ENCODE measurements around the gene PIEZO2. TPM values are rescaled to one million over a fixed set of nuclear protein-coding genes. Genes with fewer than 3 reads are reported as not detected.

The PIEZO2 gene
- total RNA-seq, 1 donor from 2014 or later: 1.7 TPM

DNA sequence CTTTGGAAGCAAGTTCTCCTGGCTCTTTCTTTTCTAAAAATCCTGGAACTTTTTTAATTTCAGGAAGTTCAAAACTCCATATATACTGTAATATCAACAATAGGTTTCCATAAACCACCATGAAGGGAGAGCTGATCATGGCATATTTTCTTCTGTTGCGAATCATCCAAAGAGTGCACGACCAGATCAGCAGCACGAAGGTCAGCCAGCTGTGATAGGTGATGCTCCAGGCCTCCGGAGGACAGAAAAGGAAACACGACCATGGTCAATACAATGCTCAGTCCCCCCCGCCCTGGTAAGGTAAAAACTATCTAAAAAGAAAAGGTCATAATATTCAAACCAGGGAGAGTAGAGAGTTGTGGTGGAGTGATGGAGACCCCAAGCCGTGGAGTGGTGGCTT lies 354.6 kb downstream of the PIEZO2 start:
- Mint-ChIP-seq H3K9me3 (ENCODE audit: low read depth) (no peaks in the 10 kb centered on the region), H3K4me3 (ENCODE audit: low read depth) (no peak overlapping the region), H3K4me1 (ENCODE audit: low read depth) (peaks cover 9% of the 10 kb centered on the region), H3K27me3 (peaks cover 8% of the 10 kb centered on the region), H3K36me3 (ENCODE audit: insufficient read depth) (no peaks in the 10 kb centered on the region), H3K27ac (no peak overlapping the region)
- TF ChIP-seq, protein P1, sequence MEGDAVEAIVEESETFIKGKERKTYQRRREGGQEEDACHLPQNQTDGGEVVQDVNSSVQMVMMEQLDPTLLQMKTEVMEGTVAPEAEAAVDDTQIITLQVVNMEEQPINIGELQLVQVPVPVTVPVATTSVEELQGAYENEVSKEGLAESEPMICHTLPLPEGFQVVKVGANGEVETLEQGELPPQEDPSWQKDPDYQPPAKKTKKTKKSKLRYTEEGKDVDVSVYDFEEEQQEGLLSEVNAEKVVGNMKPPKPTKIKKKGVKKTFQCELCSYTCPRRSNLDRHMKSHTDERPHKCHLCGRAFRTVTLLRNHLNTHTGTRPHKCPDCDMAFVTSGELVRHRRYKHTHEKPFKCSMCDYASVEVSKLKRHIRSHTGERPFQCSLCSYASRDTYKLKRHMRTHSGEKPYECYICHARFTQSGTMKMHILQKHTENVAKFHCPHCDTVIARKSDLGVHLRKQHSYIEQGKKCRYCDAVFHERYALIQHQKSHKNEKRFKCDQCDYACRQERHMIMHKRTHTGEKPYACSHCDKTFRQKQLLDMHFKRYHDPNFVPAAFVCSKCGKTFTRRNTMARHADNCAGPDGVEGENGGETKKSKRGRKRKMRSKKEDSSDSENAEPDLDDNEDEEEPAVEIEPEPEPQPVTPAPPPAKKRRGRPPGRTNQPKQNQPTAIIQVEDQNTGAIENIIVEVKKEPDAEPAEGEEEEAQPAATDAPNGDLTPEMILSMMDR (IDR thresholded peaks at IDR 0.05; ENCODE audit: unreplicated experiment): no peak
- DNase-seq (ENCODE audit: low spot score, unreplicated experiment): no peak

DNA sequence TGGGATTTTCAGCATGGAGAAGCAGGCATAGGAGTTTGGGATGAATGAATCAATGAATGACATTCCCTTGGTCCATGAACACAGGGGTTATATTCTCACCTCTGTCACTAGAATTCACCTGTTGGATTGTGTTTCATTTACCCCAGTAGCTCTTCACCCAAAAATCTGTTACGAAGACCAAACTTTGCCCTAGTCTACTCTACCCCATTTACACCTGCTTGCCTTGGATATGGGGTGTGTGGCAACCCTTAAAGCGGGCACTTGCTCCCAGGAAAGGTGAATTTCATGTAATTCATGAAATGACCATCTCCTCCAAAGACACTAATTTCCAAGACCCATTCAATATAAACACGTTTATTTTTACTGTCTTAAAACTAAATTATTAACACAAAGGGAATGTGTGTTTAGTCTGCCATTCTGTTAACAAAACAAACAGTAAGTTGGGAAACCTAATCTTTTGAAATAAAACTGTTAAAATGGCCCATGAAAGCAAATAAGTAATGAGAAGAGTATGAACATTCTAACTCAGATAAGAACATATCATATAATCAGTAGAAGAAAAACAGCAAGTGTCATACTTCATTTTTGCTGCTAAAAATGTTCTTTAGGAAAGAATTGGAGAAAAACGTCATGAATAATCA lies 355.5 kb downstream of the PIEZO2 start:
- Mint-ChIP-seq H3K36me3 (ENCODE audit: insufficient read depth) (no peaks in the 10 kb centered on the region), H3K4me3 (ENCODE audit: low read depth) (no peak overlapping the region)

DNA sequence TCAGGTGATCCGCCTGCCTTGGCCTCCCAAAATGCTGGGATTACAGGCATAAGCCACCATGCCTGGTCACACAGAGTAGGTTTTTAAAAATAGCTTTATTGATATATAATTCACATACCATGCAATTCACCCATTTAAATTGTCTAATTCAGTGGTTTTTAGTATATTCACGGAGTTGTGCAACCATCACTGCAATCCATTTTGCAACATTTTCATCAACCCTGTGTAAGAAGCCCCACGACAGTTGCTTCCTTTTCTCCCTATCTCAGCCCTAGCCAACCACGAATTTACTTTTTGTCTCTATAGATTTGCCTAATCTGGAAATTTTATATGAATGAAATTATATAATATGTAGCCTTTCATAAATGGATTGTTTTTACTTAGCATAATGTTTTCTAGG lies 357.2 kb downstream of the PIEZO2 start:
- DNase-seq (ENCODE audit: low spot score, unreplicated experiment): no peak
- H3K27ac Mint-ChIP-seq: no peak overlapping the region
- no peaks in the 10 kb centered on the region for H3K9me3 Mint-ChIP-seq (ENCODE audit: low read depth)
- no peak overlapping the region for H3K4me3 Mint-ChIP-seq (ENCODE audit: low read depth)
- H3K27me3 Mint-ChIP-seq: peaks cover 14% of the 10 kb centered on the region
- TF ChIP-seq, protein P1 (IDR thresholded peaks at IDR 0.05; ENCODE audit: unreplicated experiment): no peak
- H3K36me3 Mint-ChIP-seq (ENCODE audit: insufficient read depth): no peaks in the 10 kb centered on the region
- peaks cover 3% of the 10 kb centered on the region for H3K4me1 Mint-ChIP-seq (ENCODE audit: low read depth)

More for the DNA sequence above, 355.5 kb downstream of the PIEZO2 start:
- Mint-ChIP-seq H3K4me1 (ENCODE audit: low read depth) (peaks cover 7% of the 10 kb centered on the region), H3K9me3 (ENCODE audit: low read depth) (no peaks in the 10 kb centered on the region), H3K27me3 (peaks cover 12% of the 10 kb centered on the region), H3K27ac (no peak overlapping the region)
- DNase-seq (ENCODE audit: low spot score, unreplicated experiment): no peak
- TF ChIP-seq, protein P1 (IDR thresholded peaks at IDR 0.05; ENCODE audit: unreplicated experiment): no peak

DNA sequence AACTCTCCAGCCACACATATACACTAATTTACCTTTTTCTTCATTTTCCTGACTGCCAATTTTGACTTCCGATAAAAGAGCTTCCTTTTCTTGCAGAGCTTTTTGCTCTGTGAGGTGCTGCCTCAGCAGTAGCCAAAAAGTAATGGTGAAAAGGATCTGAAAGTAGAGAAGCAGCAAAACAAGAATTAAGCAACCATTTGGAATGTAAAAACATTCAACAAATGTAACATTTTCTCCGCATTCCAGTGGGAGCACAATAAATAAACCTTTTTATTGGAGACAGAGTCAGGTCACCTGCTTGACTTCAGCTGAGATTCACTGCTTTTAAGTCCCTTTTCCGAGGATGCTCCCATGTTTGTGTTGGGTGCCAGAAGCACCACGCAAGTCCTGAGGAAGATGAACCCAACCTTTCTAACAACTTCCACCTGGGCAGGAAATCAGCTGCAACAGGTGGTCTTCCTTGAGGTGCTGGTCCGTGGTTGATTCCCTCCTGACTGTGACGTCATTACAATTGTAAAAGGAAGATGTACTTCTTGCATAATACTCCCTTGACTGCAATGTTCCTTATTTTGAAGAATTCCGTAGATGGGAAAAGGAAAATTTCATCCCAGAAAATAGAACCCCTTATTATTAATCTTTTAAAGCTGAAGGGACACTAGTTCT lies 358.1 kb downstream of the PIEZO2 start:
- Mint-ChIP-seq H3K9me3 (ENCODE audit: low read depth) (no peaks in the 10 kb centered on the region), H3K36me3 (ENCODE audit: insufficient read depth) (no peaks in the 10 kb centered on the region), H3K4me3 (ENCODE audit: low read depth) (no peak overlapping the region), H3K27ac (no peak overlapping the region), H3K27me3 (peaks cover 16% of the 10 kb centered on the region), H3K4me1 (ENCODE audit: low read depth) (peaks cover 3% of the 10 kb centered on the region)
- TF ChIP-seq, protein P1 (IDR thresholded peaks at IDR 0.05; ENCODE audit: unreplicated experiment): no peak
- DNase-seq (ENCODE audit: low spot score, unreplicated experiment): no peak

DNA sequence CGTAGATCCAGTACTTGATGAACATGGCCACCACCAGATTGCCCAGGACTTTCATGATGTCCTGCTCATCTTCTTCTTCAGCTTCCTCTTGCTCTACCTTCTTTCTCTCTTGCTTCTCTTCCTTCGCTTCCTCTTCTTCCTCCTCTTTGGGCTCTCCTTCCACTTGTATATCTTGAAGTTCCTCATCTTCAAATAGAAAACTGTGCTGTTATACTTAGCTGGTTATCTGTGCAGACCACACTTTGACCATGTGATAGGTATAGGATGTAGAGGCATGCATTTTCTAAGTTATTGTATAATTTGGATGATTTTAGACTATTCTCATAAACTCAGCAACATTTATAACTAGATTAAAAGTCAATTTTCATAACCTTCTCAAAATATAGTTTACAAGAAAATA lies 360.2 kb downstream of the PIEZO2 start:
- Mint-ChIP-seq H3K36me3 (ENCODE audit: insufficient read depth) (no peaks in the 10 kb centered on the region), H3K4me3 (ENCODE audit: low read depth) (no peak overlapping the region), H3K27me3 (peaks cover 37% of the 10 kb centered on the region), H3K27ac (no peak overlapping the region), H3K4me1 (ENCODE audit: low read depth) (peaks cover 3% of the 10 kb centered on the region), H3K9me3 (ENCODE audit: low read depth) (no peaks in the 10 kb centered on the region)
- TF ChIP-seq, protein P1 (IDR thresholded peaks at IDR 0.05; ENCODE audit: unreplicated experiment): no peak
- no peak for DNase-seq (ENCODE audit: low spot score, unreplicated experiment)
